Natural killer cell (primary cell): ENCODE measurements around the gene TPST2. TPM values are rescaled to one million over a fixed set of nuclear protein-coding genes. Genes with fewer than 3 reads are reported as not detected.

Experiments
- ATAC-seq, 3 donors: fragments of 150-1000 bp in 2 of 3; fragments of 200-7000 bp in 1 of 3; cut with Tn5 transposase; 1 replicate in 1 of 3; 2 replicates in 2 of 3; pipeline ENCODE4 v1.10.0; 2021; ENCODE audit warnings: mild to moderate bottlenecking in 2 of 3, moderate library complexity in 2 of 3
- DNase-seq, 2 donors: peaks; one replicate each; pipeline versions ENCODE4 v3.0.0 to v3.0.0-alpha.2; 2013 to 2021; ENCODE audit warnings: mixed read lengths in 1 of 2
- H3K27ac ChIP-seq: one replicate; pipeline ENCODE4 v1.5.1; 2013; ENCODE audit warnings: mild to moderate bottlenecking, low read length
- H3K27me3 ChIP-seq: one replicate; pipeline ENCODE4 v1.6.1; 2013; ENCODE audit warnings: low read length; ENCODE audit not compliant: control insufficient read depth, insufficient read depth
- H3K36me3 ChIP-seq: one replicate; pipeline ENCODE4 v1.6.1; 2013; ENCODE audit warnings: low read length; ENCODE audit not compliant: control insufficient read depth, insufficient read depth
- H3K4me1 ChIP-seq: one replicate; pipeline ENCODE4 v1.6.1; 2013; ENCODE audit warnings: low read length; ENCODE audit not compliant: control insufficient read depth, insufficient read depth
- H3K4me3 ChIP-seq: one replicate; pipeline ENCODE4 v1.5.1; 2013; ENCODE audit warnings: low read length
- H3K9me3 ChIP-seq: one replicate; pipeline ENCODE4 v1.6.1; 2013; ENCODE audit warnings: low read length; ENCODE audit not compliant: control insufficient read depth, insufficient read depth
- H3K27ac Mint-ChIP-seq, 2 donors: one replicate each; pipeline ENCODE4 v1.8.0; 2022; ENCODE audit warnings: mild to moderate bottlenecking in 2 of 2, mixed read lengths in 2 of 2, moderate library complexity in 1 of 2
- H3K27me3 Mint-ChIP-seq, 2 donors: one replicate each; pipeline ENCODE4 v1.8.0; 2022; ENCODE audit warnings: low read depth in 2 of 2, mixed read lengths in 2 of 2
- H3K36me3 Mint-ChIP-seq: one replicate; pipeline ENCODE4 v1.8.0; 2022; ENCODE audit warnings: mixed read lengths
- H3K4me1 Mint-ChIP-seq, 2 donors: one replicate each; pipeline ENCODE4 v1.8.0; 2022; ENCODE audit warnings: mixed read lengths in 2 of 2
- H3K4me3 Mint-ChIP-seq: one replicate; pipeline ENCODE4 v1.8.0; 2022; ENCODE audit warnings: mild to moderate bottlenecking, moderate library complexity, mixed read lengths
- H3K9me3 Mint-ChIP-seq, 2 donors: one replicate each; pipeline ENCODE4 v1.8.0; 2022; ENCODE audit warnings: mixed read lengths in 2 of 2
- CTCF ChIP-seq: fragments of 200-600 bp; IDR thresholded peaks from one replicate; pipeline ENCODE4 v1.8.0; 2022; ENCODE audit warnings: antibody characterized with exemption
- WGBS: methylation state at CpG from one replicate; pipeline ENCODE4 v1.1.7; 2013; ENCODE audit warnings: missing lambda C conversion rate; ENCODE audit not compliant: insufficient coverage; 5-methylcytosine and 5-hydroxymethylcytosine counted together
- intact Hi-C: fragments of 100-400 bp; cut with micrococcal nuclease; formaldehyde crosslinking; loops from one replicate; pipeline ENCODE4 v1.14.2; 2022
- total RNA-seq, 4 donors: library from RNA; stranded (reverse); fragments of 120-200 nt in 1 of 4; gene quantifications; one replicate each; pipeline versions ENCODE4 v1.2.3 to v1.2.4, GENCODE V29; 2013 to 2022

The TPST2 gene
- total RNA-seq, 3 donors from 2014 or later (not counting 1 experiment from before 2014, with no cell fraction given) = 145 to 206 (median 155) TPM

DNA sequence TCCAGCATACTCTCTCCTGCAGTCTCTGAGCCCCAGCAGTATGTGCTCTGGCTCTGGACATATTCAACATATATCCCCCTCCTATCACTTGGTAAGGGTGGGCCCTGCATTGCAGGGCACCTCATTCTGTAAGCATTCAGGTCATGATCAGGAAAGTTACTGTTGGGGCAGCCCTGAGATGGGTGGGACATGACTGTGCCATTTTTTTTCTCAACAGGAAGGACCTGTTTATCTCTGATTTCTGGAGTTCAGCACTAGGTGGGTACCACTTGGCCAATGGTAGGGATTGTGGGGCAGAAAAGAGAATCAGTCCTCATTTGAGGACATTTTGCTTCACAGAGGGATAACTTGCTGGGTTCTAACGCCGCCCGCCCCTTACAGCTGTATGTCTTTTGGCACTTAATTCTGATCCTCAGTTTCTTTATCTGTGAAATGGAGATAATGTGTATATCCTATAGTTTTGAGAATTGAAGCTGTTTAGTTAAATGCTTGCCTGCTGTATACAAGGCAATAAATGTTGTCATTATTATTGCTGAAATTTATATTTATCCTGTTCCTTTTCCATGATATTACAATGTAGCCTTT, 104.0 kb downstream of the TPST2 start:
- intact Hi-C loops = no loop called here
- no peaks in the 10 kb centered on the region for H3K36me3 Mint-ChIP-seq

DNA sequence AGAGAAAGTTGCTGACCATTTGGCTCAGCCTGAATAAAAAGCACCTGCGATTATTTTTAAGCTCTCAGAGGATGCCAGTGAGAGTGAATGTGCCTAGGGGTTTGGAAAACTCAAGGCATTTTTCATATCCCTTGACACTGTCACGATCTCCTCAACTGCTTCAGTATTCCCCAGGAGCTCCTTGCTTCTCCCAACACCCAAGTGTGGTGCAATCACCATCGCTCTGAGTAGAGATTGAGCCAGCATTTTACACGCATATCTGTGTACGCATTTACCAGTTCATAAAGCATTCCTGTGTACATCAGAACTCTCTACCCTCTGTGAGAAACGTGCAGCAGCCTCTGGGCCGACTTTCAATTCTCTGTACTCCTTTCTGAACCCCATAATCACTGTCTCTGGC, 104.9 kb downstream of the TPST2 start:
- no peaks in the 10 kb centered on the region for H3K27me3 Mint-ChIP-seq
- ATAC-seq (no peak), DNase-seq (no peak)
- peaks cover 51 to 61% of the 10 kb centered on the region in 2 donors for H3K4me1 Mint-ChIP-seq
- Histone ChIP-seq H3K4me3 (no peak overlapping the region), H3K36me3 (peaks cover 26% of the 10 kb centered on the region), H3K27me3 (no peaks in the 10 kb centered on the region), H3K9me3 (no peaks in the 10 kb centered on the region), H3K27ac (peak overlapping the region; percentile 81), H3K4me1 (peaks cover 19% of the 10 kb centered on the region)
- H3K4me3 Mint-ChIP-seq = peak overlapping the region; percentile 95
- H3K27ac Mint-ChIP-seq = peak overlapping the region; percentile 95 to 98
- intact Hi-C loops = no loop called here
- H3K9me3 Mint-ChIP-seq = no peaks in the 10 kb centered on the region
- H3K36me3 Mint-ChIP-seq = no peaks in the 10 kb centered on the region
- TF ChIP-seq CTCF = no peak
- WGBS = 83% methylated on average over 7 of the region's 7 CpGs

More for the DNA sequence above, 104.0 kb downstream of the TPST2 start:
- Mint-ChIP-seq H3K4me3 (peak overlapping the region; percentile 71), H3K27ac (peak overlapping the region; percentile 95 to 98), H3K27me3 (no peaks in the 10 kb centered on the region), H3K9me3 (no peaks in the 10 kb centered on the region), H3K4me1 (peaks cover 50 to 59% of the 10 kb centered on the region in 2 donors)
- Histone ChIP-seq H3K27me3 (no peaks in the 10 kb centered on the region), H3K9me3 (no peaks in the 10 kb centered on the region), H3K4me1 (peaks cover 12% of the 10 kb centered on the region), H3K4me3 (no peak overlapping the region), H3K27ac (no peak overlapping the region), H3K36me3 (peaks cover 34% of the 10 kb centered on the region)
- ATAC-seq (no peak), DNase-seq (no peak)
- 60% methylated on average over 3 of the region's 3 CpGs for WGBS
- no peak for TF ChIP-seq CTCF

DNA sequence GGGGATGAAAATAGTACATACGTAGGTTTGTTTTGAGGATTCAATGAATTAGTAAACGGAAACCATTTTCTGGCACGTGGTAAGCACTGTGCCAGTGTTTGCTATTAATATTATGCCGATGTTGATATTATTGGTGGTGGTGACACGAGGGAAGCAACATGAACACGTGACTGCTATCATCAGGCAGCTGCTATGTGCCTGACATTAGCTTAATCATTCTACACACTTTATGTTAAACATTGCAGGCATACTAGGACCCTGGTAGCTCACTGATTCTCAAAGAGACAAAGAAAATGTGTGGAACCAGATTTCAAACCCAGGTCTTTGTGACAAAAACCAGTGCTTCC, 105.6 kb downstream of the TPST2 start:
- peak overlapping the region; percentile 95 to 98 for H3K27ac Mint-ChIP-seq
- peak in 1 of 2 donors; percentile 68 for DNase-seq

More for the DNA sequence above, 105.6 kb downstream of the TPST2 start:
- peak overlapping the region; percentile 95 for H3K4me3 Mint-ChIP-seq
- no peaks in the 10 kb centered on the region for H3K9me3 ChIP-seq
- intact Hi-C loops = no loop called here
- H3K27me3 ChIP-seq = no peaks in the 10 kb centered on the region
- TF ChIP-seq CTCF = no peak
- WGBS = 13% methylated on average over 6 of the region's 6 CpGs
- peak overlapping the region; percentile 81 for H3K27ac ChIP-seq
- H3K27me3 Mint-ChIP-seq = no peaks in the 10 kb centered on the region
- H3K36me3 Mint-ChIP-seq = no peaks in the 10 kb centered on the region
- ATAC-seq = peak; percentile 16 to 50 (median 34)
- peaks cover 19% of the 10 kb centered on the region for H3K36me3 ChIP-seq
- H3K4me3 ChIP-seq = peak overlapping the region; percentile 91
- peaks cover 58 to 67% of the 10 kb centered on the region in 2 donors for H3K4me1 Mint-ChIP-seq
- no peaks in the 10 kb centered on the region for H3K9me3 Mint-ChIP-seq
- H3K4me1 ChIP-seq = peaks cover 19% of the 10 kb centered on the region
